ENCODE data around the gene TOGARAM1.
A peak's percentile ranks its signal among the peaks of the same experiment; 100 is the strongest.

Gene TOGARAM1

GRCh38 chr14:44954750-44955149 is 7.2 kb upstream of the TOGARAM1 start:
- Histone ChIP-seq H3K9me3 (ENCODE audit: insufficient read depth, low read length) (no peaks in the 10 kb centered on the region), H3K36me3 (ENCODE audit: insufficient read depth, insufficient read length, low read length) (peaks cover 3% of the 10 kb centered on the region), H3K27me3 (ENCODE audit: insufficient read depth, insufficient read length) (no peaks in the 10 kb centered on the region), H3K4me3 (ENCODE audit: insufficient read length, low read depth) (no peak overlapping the region), H3K4me1 (ENCODE audit: insufficient read depth, insufficient read length) (no peaks in the 10 kb centered on the region), H3K9ac (ENCODE audit: insufficient read length, low read depth) (no peak overlapping the region)
- TF ChIP-seq SUZ12 (IDR thresholded peaks at IDR 0.05; ENCODE audit: extremely low read depth, insufficient read depth, insufficient read length) (no peak), YY1 (IDR thresholded peaks at IDR 0.05; ENCODE audit: insufficient read depth, insufficient read length) (no peak), ZNF274 (IDR thresholded peaks at IDR 0.05; ENCODE audit: low read depth, low read length) (no peak)
- no peak for DNase-seq (ENCODE audit: low read depth, low spot score)

- DNase-seq (ENCODE audit: low read depth, low spot score): no peak
- Histone ChIP-seq H3K27me3 (ENCODE audit: insufficient read depth, insufficient read length) (no peaks in the 10 kb centered on the region), H3K9ac (ENCODE audit: insufficient read length, low read depth) (no peak overlapping the region), H3K4me1 (ENCODE audit: insufficient read depth, insufficient read length) (no peaks in the 10 kb centered on the region), H3K4me3 (ENCODE audit: insufficient read length, low read depth) (no peak overlapping the region), H3K9me3 (ENCODE audit: insufficient read depth, low read length) (no peaks in the 10 kb centered on the region), H3K36me3 (ENCODE audit: insufficient read depth, insufficient read length, low read length) (peaks cover 3% of the 10 kb centered on the region)
- no peak for TF ChIP-seq SUZ12 (IDR thresholded peaks at IDR 0.05; ENCODE audit: extremely low read depth, insufficient read depth, insufficient read length)
- no peak for TF ChIP-seq YY1 (IDR thresholded peaks at IDR 0.05; ENCODE audit: insufficient read depth, insufficient read length)
- no peak for TF ChIP-seq ZNF274 (IDR thresholded peaks at IDR 0.05; ENCODE audit: low read depth, low read length)
Observed at GRCh38 chr14:44955528-44955927, 6.5 kb upstream of the TOGARAM1 start.

GRCh38 chr14:44956866-44957265 is 5.1 kb upstream of the TOGARAM1 start:
- no peak for DNase-seq (ENCODE audit: low read depth, low spot score)
- TF ChIP-seq ZNF274 (IDR thresholded peaks at IDR 0.05; ENCODE audit: low read depth, low read length) (no peak), SUZ12 (IDR thresholded peaks at IDR 0.05; ENCODE audit: extremely low read depth, insufficient read depth, insufficient read length) (no peak), YY1 (IDR thresholded peaks at IDR 0.05; ENCODE audit: insufficient read depth, insufficient read length) (no peak)

GRCh38 chr14:44959538-44959937 is 2.5 kb upstream of the TOGARAM1 start:
- peaks cover 16% of the 10 kb centered on the region; the same call in 1 of the 2 replicates for H3K9me3 ChIP-seq (ENCODE audit: insufficient read depth, low read length)
- no peak overlapping the region for H3K9ac ChIP-seq (ENCODE audit: insufficient read length, low read depth)
- no peaks in the 10 kb centered on the region for H3K27me3 ChIP-seq (ENCODE audit: insufficient read depth, insufficient read length)
- TF ChIP-seq SUZ12 (IDR thresholded peaks at IDR 0.05; ENCODE audit: extremely low read depth, insufficient read depth, insufficient read length): no peak
- no peak for TF ChIP-seq ZNF274 (IDR thresholded peaks at IDR 0.05; ENCODE audit: low read depth, low read length)
- no peak for TF ChIP-seq YY1 (IDR thresholded peaks at IDR 0.05; ENCODE audit: insufficient read depth, insufficient read length)
- H3K4me1 ChIP-seq (ENCODE audit: insufficient read depth, insufficient read length): no peaks in the 10 kb centered on the region
- no peaks in the 10 kb centered on the region for H3K36me3 ChIP-seq (ENCODE audit: insufficient read depth, insufficient read length, low read length)
- H3K4me3 ChIP-seq (ENCODE audit: insufficient read length, low read depth): no peak overlapping the region
- DNase-seq (ENCODE audit: low read depth, low spot score): no peak

More at GRCh38 chr14:44956866-44957265, 5.1 kb upstream of the TOGARAM1 start:
- Histone ChIP-seq H3K9me3 (ENCODE audit: insufficient read depth, low read length) (no peaks in the 10 kb centered on the region), H3K27me3 (ENCODE audit: insufficient read depth, insufficient read length) (no peaks in the 10 kb centered on the region), H3K4me3 (ENCODE audit: insufficient read length, low read depth) (no peak overlapping the region), H3K36me3 (ENCODE audit: insufficient read depth, insufficient read length, low read length) (peaks cover 3% of the 10 kb centered on the region), H3K4me1 (ENCODE audit: insufficient read depth, insufficient read length) (no peaks in the 10 kb centered on the region), H3K9ac (ENCODE audit: insufficient read length, low read depth) (no peak overlapping the region)

GRCh38 chr14:44960146-44960545 is 1.8 kb upstream of the TOGARAM1 start:
- Histone ChIP-seq H3K27me3 (ENCODE audit: insufficient read depth, insufficient read length) (no peaks in the 10 kb centered on the region), H3K9ac (ENCODE audit: insufficient read length, low read depth) (no peak overlapping the region), H3K4me1 (ENCODE audit: insufficient read depth, insufficient read length) (no peaks in the 10 kb centered on the region), H3K9me3 (ENCODE audit: insufficient read depth, low read length) (peaks cover 16% of the 10 kb centered on the region; the same call in 1 of the 2 replicates), H3K36me3 (ENCODE audit: insufficient read depth, insufficient read length, low read length) (no peaks in the 10 kb centered on the region), H3K4me3 (ENCODE audit: insufficient read length, low read depth) (peak overlapping the region; percentile 81)
- DNase-seq (ENCODE audit: low read depth, low spot score): no peak
- TF ChIP-seq ZNF274 (IDR thresholded peaks at IDR 0.05; ENCODE audit: low read depth, low read length): no peak
- no peak for TF ChIP-seq SUZ12 (IDR thresholded peaks at IDR 0.05; ENCODE audit: extremely low read depth, insufficient read depth, insufficient read length)
- no peak for TF ChIP-seq YY1 (IDR thresholded peaks at IDR 0.05; ENCODE audit: insufficient read depth, insufficient read length)

GRCh38 chr14:44960646-44961045 is 1.3 kb upstream of the TOGARAM1 start:
- peak overlapping the region; percentile 81 for H3K4me3 ChIP-seq (ENCODE audit: insufficient read length, low read depth)
- H3K4me1 ChIP-seq (ENCODE audit: insufficient read depth, insufficient read length): no peaks in the 10 kb centered on the region
- no peaks in the 10 kb centered on the region for H3K36me3 ChIP-seq (ENCODE audit: insufficient read depth, insufficient read length, low read length)
- H3K9me3 ChIP-seq (ENCODE audit: insufficient read depth, low read length): peaks cover 16% of the 10 kb centered on the region; the same call in 1 of the 2 replicates
- peak overlapping the region; percentile 53 for H3K9ac ChIP-seq (ENCODE audit: insufficient read length, low read depth)
- H3K27me3 ChIP-seq (ENCODE audit: insufficient read depth, insufficient read length): no peaks in the 10 kb centered on the region
- no peak for TF ChIP-seq ZNF274 (IDR thresholded peaks at IDR 0.05; ENCODE audit: low read depth, low read length)
- TF ChIP-seq SUZ12 (IDR thresholded peaks at IDR 0.05; ENCODE audit: extremely low read depth, insufficient read depth, insufficient read length): no peak
- TF ChIP-seq YY1 (IDR thresholded peaks at IDR 0.05; ENCODE audit: insufficient read depth, insufficient read length): no peak
- no peak for DNase-seq (ENCODE audit: low read depth, low spot score)

- Histone ChIP-seq H3K4me1 (ENCODE audit: insufficient read depth, insufficient read length) (no peaks in the 10 kb centered on the region), H3K4me3 (ENCODE audit: insufficient read length, low read depth) (peak overlapping the region; percentile 81), H3K9ac (ENCODE audit: insufficient read length, low read depth) (peak overlapping the region; percentile 83), H3K9me3 (ENCODE audit: insufficient read depth, low read length) (peaks cover 16% of the 10 kb centered on the region; the same call in 1 of the 2 replicates), H3K27me3 (ENCODE audit: insufficient read depth, insufficient read length) (no peaks in the 10 kb centered on the region), H3K36me3 (ENCODE audit: insufficient read depth, insufficient read length, low read length) (no peaks in the 10 kb centered on the region)
- TF ChIP-seq ZNF274 (IDR thresholded peaks at IDR 0.05; ENCODE audit: low read depth, low read length) (no peak), SUZ12 (IDR thresholded peaks at IDR 0.05; ENCODE audit: extremely low read depth, insufficient read depth, insufficient read length) (no peak), YY1 (IDR thresholded peaks at IDR 0.05; ENCODE audit: insufficient read depth, insufficient read length) (no peak)
- DNase-seq (ENCODE audit: low read depth, low spot score): peak; percentile 28
Observed at GRCh38 chr14:44961151-44961553, 838 bp upstream of the TOGARAM1 start.
